Posterior vena cava (tissue), 2 donors: ENCODE measurements around the gene HTT. TPM values are rescaled to one million over a fixed set of nuclear protein-coding genes. Genes with fewer than 3 reads are reported as not detected.

Experiments used
- DNase-seq: peaks from one replicate; pipeline ENCODE4 v3.0.0-alpha.2; 2020; ENCODE audit warnings: low spot score
- intact Hi-C, 2 donors: fragments of 100-400 bp; cut with DNase I; formaldehyde crosslinking; loops; one replicate each; pipeline versions ENCODE4 v1.14.1 to v1.14.2; 2022 to 2023
- total RNA-seq, 2 donors: library from RNA; stranded (reverse); fragmentation: NEBNext Ultra II Directional; extraction: Animal tissue kit (Norgen Biotek cat#: 25700); gene quantifications; one replicate each; pipeline ENCODE4 v1.2.1, GENCODE V29; 2021
- donor health status: DM: yes; HTN: yes; CAD: no.
- donor health status: DM: yes; HTN: yes; CAD: no.

HTT gene
- total RNA-seq, 2 donors from 2014 or later: 47.4 to 49.0 TPM

- no peak for DNase-seq
- intact Hi-C loops: no loop called here
These were observed 112.1 kb downstream of the HTT start for GRCh38 chr4:3186609-3187008.

- intact Hi-C loops: no loop called here
- DNase-seq: peak; percentile 43
These were observed 113.6 kb downstream of the HTT start for GRCh38 chr4:3188118-3188517.

GRCh38 chr4:3189459-3189858, 115.0 kb downstream of the HTT start:
- DNase-seq: no peak
- intact Hi-C loops: no loop called here

GRCh38 chr4:3190549-3190948, 116.1 kb downstream of the HTT start:
- no peak for DNase-seq
- intact Hi-C loops: no loop called here

GRCh38 chr4:3192188-3192587, 117.7 kb downstream of the HTT start:
- intact Hi-C loops: no loop called here
- no peak for DNase-seq

- DNase-seq: no peak
- intact Hi-C loops: no loop called here
These were observed 118.3 kb downstream of the HTT start for GRCh38 chr4:3192827-3193226.

GRCh38 chr4:3193531-3194203, 119.2 kb downstream of the HTT start:
- intact Hi-C loops: no loop called here
- no peak for DNase-seq

- intact Hi-C loops: no loop called here
- DNase-seq: no peak
These were observed 122.3 kb downstream of the HTT start for GRCh38 chr4:3196670-3197359.

- DNase-seq: peak; percentile 64
These were observed 123.1 kb downstream of the HTT start for GRCh38 chr4:3197366-3198105.

GRCh38 chr4:3198906-3199305, 124.4 kb downstream of the HTT start:
- intact Hi-C loops: no loop called here
- no peak for DNase-seq

More at GRCh38 chr4:3197366-3198105, 123.1 kb downstream of the HTT start:
- intact Hi-C loops: no loop called here

- intact Hi-C loops: no loop called here
- no peak for DNase-seq
These were observed 125.4 kb downstream of the HTT start for GRCh38 chr4:3199653-3200422.

- intact Hi-C loops: no loop called here
- DNase-seq: no peak
These were observed 126.1 kb downstream of the HTT start for GRCh38 chr4:3200423-3201090.

- intact Hi-C loops: no loop called here
- DNase-seq: peak; percentile 47
These were observed 127.5 kb downstream of the HTT start for GRCh38 chr4:3201718-3202702.

- peak; percentile 53 for DNase-seq
- intact Hi-C loops: no loop called here
These were observed 128.6 kb downstream of the HTT start for GRCh38 chr4:3202836-3203820.

GRCh38 chr4:3203971-3204431, 129.5 kb downstream of the HTT start:
- peak; percentile 88 for DNase-seq
- intact Hi-C loops: no loop called here

GRCh38 chr4:3205995-3206394, 131.5 kb downstream of the HTT start:
- DNase-seq: peak; percentile 48
- intact Hi-C loops: no loop called here
